Measurements from ENCODE around the gene MLEC. TPM values are rescaled to one million over a fixed set of nuclear protein-coding genes. Genes with fewer than 3 reads are reported as not detected.

Gene MLEC
- total and polyA plus RNA-seq, 2 experiments from 2014 or later = 135 to 210 TPM

- Histone ChIP-seq H3K27ac (peak overlapping the region; percentile 58), H3K79me2 (peaks cover 48% of the 10 kb centered on the region), H4K20me1 (ENCODE audit: insufficient read depth, poor library complexity, severe bottlenecking) (peaks cover 8% of the 10 kb centered on the region), H3K4me1 (ENCODE audit: insufficient read depth) (peaks cover 25% of the 10 kb centered on the region), H3K9me2 (replicated peaks; ENCODE audit: insufficient read depth) (no peaks in the 10 kb centered on the region), H3K9me3 (ENCODE audit: low read depth) (no peaks in the 10 kb centered on the region), H3K27me3 (no peaks in the 10 kb centered on the region), H3K4me3 (no peak overlapping the region), H3K4me2 (no peak overlapping the region), H2AFZ (no peak overlapping the region), H3K36me3 (replicated peaks; ENCODE audit: insufficient read depth, low read depth) (no peaks in the 10 kb centered on the region)
- DNase-seq (ENCODE audit: low spot score) = no peak
- 83% methylated on average over 9 of the region's 9 CpGs for WGBS (ENCODE audit: low lambda C conversion rate, missing lambda C conversion rate)
- TF ChIP-seq CTCF (IDR thresholded peaks at IDR 0.05; ENCODE audit: poor library complexity) = no peak
- no peak for TF ChIP-seq EZH2 (IDR thresholded peaks at IDR 0.05; ENCODE audit: borderline replicate concordance)
- TF ChIP-seq EZH2phosphoT487 (IDR thresholded peaks at IDR 0.05; ENCODE audit: low read depth, severe bottlenecking, unreplicated experiment) = no peak
These were observed 31.1 kb downstream of the MLEC start for GRCh38 chr12:120718055-120718454.

GRCh38 chr12:120719072-120719471 is 32.1 kb downstream of the MLEC start:
- peak overlapping the region; percentile 85 for H3K27ac ChIP-seq
- TF ChIP-seq EZH2 (IDR thresholded peaks at IDR 0.05; ENCODE audit: borderline replicate concordance) = no peak
- TF ChIP-seq EZH2phosphoT487 (IDR thresholded peaks at IDR 0.05; ENCODE audit: low read depth, severe bottlenecking, unreplicated experiment) = no peak
- TF ChIP-seq CTCF (IDR thresholded peaks at IDR 0.05; ENCODE audit: poor library complexity) = no peak
- peak; percentile 42 for DNase-seq (ENCODE audit: low spot score)
- H3K79me2 ChIP-seq = peaks cover 43% of the 10 kb centered on the region
- no peak overlapping the region for H2AFZ ChIP-seq
- H3K9me3 ChIP-seq (ENCODE audit: low read depth) = no peaks in the 10 kb centered on the region
- H3K4me1 ChIP-seq (ENCODE audit: insufficient read depth) = peaks cover 19% of the 10 kb centered on the region
- H3K36me3 ChIP-seq (replicated peaks; ENCODE audit: insufficient read depth, low read depth) = no peaks in the 10 kb centered on the region
- H3K9me2 ChIP-seq (replicated peaks; ENCODE audit: insufficient read depth) = no peaks in the 10 kb centered on the region
- H3K4me2 ChIP-seq = peak overlapping the region; percentile 66
- WGBS (ENCODE audit: low lambda C conversion rate, missing lambda C conversion rate) = 55% methylated on average over 2 of the region's 2 CpGs
- no peak overlapping the region for H3K4me3 ChIP-seq
- H3K27me3 ChIP-seq = no peaks in the 10 kb centered on the region
- H4K20me1 ChIP-seq (ENCODE audit: insufficient read depth, poor library complexity, severe bottlenecking) = peaks cover 7% of the 10 kb centered on the region

- Histone ChIP-seq H3K36me3 (replicated peaks; ENCODE audit: insufficient read depth, low read depth) (no peaks in the 10 kb centered on the region), H3K27me3 (no peaks in the 10 kb centered on the region), H3K4me1 (ENCODE audit: insufficient read depth) (peaks cover 19% of the 10 kb centered on the region), H2AFZ (no peak overlapping the region), H3K9me2 (replicated peaks; ENCODE audit: insufficient read depth) (no peaks in the 10 kb centered on the region), H3K9me3 (ENCODE audit: low read depth) (no peaks in the 10 kb centered on the region), H4K20me1 (ENCODE audit: insufficient read depth, poor library complexity, severe bottlenecking) (peaks cover 1% of the 10 kb centered on the region), H3K4me2 (peak overlapping the region; percentile 66), H3K27ac (peak overlapping the region; percentile 85), H3K4me3 (no peak overlapping the region), H3K79me2 (peaks cover 40% of the 10 kb centered on the region)
- no peak for DNase-seq (ENCODE audit: low spot score)
- 80% methylated on average over 11 of the region's 11 CpGs for WGBS (ENCODE audit: low lambda C conversion rate, missing lambda C conversion rate)
- TF ChIP-seq CTCF (IDR thresholded peaks at IDR 0.05; ENCODE audit: poor library complexity) (no peak), EZH2 (IDR thresholded peaks at IDR 0.05; ENCODE audit: borderline replicate concordance) (no peak), EZH2phosphoT487 (IDR thresholded peaks at IDR 0.05; ENCODE audit: low read depth, severe bottlenecking, unreplicated experiment) (no peak)
These were observed 32.7 kb downstream of the MLEC start for GRCh38 chr12:120719496-120720233.
